Fibroblast of skin of left biceps (primary cell): ENCODE results near the gene SRCIN1.
A peak's percentile ranks its signal among the peaks of the same experiment; 100 is the strongest.

Experiments
- DNase-seq, 2 experiments: peaks; one replicate each; pipeline ENCODE4 v3.0.0-alpha.2; 2013; ENCODE audit warnings: low read depth in 2 of 2

Gene SRCIN1

DNA sequence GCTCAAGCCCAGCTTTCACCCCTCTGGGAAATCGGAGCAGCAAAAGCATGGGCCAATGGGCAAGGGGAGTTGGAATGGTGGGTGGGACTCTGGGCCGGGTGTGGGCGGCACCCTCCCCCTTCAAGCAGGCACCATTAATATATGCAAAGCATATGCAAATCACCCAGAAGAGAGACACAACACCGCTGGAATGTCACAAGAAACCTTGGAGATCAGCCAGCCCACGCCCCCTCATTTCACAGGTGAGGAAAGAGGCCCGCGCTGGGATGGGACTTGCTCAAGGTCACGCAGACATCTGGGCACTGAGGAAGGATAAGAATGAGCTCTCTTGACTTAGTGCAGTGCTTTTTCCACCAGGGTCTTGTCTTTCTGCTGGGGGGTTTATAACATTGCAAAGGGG lies 4.8 kb downstream of the SRCIN1 start:
- no peak for DNase-seq

DNA sequence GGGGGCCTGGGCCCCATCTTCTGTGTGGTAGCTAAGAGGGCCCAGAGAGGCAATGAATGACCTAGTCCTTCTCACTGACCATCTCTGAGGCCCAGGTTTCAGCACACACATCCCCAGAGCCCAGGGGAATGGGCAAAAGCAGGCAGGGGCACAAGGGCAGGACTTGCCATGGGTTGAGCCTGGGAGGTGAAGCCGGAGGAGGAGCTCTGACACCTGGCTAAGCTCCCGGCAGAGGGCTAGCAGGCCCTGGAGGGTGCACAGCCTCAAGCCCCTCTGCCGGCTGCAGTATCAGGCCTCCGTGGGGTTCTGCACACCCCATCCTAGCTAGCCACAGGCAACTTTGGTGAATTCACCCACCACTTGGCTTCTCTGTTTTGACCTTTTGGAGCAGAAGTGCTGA lies 5.3 kb downstream of the SRCIN1 start:
- DNase-seq = no peak

- no peak for DNase-seq
Measured at GRCh38 chr17:38599398-38599856, 6.3 kb downstream of the SRCIN1 start.

- no peak for DNase-seq
Measured at GRCh38 chr17:38598995-38599394, 6.8 kb downstream of the SRCIN1 start.

DNA sequence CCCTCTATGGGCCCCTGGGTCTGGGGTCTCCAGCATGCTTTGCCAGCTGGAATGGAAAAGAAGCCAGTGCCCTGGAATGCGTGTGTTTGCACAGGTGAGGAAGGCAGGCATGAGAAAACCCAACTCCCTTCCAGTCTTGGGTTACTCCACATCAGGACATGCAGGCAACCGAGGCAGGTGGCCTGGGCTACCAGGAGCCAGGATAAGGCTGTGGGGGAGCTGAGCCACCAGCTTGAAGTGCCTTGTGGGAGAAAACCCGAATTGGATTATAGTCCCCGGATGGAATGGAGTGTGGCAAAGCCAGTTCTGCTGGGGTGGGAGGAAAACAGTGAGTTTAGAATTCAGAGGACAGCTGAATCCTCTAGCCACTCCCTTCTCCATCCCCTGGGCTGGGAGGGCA lies 7.2 kb downstream of the SRCIN1 start:
- peak; percentile 4 to 6 for DNase-seq

- DNase-seq = no peak
Measured at GRCh38 chr17:38597375-38597774, 8.4 kb downstream of the SRCIN1 start.

DNA sequence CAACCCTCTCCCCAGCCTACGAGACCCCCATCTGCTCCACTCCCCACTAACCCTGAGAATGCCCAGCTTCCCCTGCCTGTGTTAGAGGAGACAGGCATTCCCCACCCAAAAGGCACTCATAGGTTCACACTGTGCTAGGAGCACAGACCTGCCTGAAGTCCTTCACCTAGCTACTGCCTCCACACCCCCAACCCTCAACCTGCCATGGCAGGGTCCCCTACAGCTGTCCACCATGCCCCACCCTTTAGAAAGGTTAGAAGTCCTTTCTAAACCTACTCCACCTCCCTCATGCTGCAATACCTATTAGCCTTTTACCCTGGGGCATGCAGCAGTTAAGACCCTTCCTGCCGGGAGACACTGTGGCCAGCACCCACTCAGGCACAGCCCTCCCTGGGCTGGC lies 9.1 kb downstream of the SRCIN1 start:
- no peak for DNase-seq

GRCh38 chr17:38595892-38596291 lies 9.9 kb downstream of the SRCIN1 start:
- DNase-seq = no peak

GRCh38 chr17:38594152-38594551 lies 11.6 kb downstream of the SRCIN1 start:
- DNase-seq = no peak

GRCh38 chr17:38592487-38592886 lies 13.3 kb downstream of the SRCIN1 start:
- no peak for DNase-seq

DNA sequence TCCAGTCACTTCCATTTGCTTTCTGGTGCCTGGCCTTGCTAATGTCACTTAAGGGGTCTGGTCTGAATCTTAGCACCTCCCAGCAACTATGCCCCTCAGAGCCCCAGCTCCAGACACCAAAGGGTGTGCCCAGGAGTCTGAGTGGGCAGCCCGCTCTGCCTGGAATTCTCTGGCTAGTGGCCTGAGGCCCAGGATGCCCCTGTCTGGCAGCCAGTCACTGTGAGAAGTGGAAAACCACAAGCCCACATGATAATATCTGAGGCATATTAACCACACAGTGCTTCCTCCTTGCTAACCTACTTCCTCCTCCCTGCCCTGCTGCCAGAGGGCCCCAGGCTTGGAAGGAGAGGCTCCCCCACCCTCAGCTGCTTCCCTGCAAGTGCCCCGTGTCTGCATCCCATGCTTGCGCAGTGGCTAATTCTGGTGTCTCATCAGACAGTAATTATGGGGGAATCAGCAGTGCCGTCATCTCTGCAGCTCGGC lies 14.0 kb downstream of the SRCIN1 start:
- DNase-seq = no peak

DNA sequence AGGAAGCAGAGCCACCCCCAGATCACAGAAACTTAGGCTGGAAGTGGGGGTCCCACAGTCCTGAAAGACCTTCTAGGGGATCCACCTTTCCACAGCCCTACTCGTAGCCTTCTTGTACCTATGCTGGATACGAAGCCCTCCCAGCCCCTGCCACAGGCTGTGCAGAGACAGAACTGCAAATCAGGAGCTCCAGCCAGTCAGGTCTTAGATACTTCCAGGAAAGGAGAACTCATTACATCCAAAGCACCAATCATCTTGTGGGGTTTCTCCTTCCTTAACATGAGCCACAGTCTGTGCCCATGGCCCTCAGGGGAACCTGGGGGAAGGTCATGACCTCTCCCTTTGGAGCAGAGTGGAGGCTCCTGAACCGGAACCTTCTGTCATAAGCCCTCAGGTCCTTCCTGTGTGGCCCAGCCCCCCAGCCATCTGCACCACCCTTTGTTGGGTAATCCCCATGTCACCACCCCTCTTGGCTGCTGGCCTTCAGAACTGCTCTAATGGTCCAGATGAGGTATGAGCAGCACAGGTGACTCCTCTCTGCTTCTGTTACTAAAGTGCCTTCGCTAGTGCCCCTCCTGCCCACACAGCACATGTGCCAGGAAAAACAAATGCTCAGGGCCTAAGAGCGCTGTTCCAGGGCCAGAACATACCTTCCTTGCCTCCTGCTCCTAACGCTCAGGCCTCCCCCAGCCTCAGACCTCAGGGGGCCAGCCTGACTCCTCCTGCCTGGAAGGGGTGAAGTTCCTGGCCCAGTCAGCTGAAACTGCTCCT lies 14.6 kb downstream of the SRCIN1 start:
- DNase-seq = no peak

DNA sequence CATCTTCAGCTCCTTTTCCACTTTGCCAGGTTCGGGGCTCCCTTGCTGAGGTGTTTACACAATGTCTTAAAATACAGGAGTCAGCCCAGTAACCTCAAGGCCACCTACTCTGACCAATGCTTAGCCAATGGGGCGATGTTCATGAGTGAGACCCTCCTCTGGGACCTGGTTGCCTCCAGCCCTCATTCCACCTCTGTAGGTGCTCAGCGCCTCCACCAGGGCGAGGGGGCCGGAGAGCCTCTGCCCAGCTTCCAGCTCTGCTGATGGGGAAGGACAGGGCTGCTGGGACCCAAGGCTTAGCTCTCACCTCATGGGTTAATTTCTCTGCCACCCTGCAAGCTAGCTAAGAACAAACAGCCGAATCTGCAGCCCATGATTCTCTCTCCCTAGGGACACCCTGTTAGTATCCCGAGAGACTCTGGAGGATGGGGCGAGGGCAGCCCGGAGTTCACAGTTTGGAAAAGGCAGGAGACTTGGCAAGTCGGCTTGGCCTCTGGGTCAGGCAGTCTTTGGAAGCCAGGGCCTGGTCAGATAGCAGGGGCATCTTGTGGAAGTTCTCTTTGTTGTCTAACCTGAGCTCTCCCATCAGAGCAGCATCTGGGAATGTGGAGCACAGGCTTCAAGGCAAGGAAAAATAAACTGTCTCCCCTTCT lies 16.2 kb downstream of the SRCIN1 start:
- no peak for DNase-seq

DNA sequence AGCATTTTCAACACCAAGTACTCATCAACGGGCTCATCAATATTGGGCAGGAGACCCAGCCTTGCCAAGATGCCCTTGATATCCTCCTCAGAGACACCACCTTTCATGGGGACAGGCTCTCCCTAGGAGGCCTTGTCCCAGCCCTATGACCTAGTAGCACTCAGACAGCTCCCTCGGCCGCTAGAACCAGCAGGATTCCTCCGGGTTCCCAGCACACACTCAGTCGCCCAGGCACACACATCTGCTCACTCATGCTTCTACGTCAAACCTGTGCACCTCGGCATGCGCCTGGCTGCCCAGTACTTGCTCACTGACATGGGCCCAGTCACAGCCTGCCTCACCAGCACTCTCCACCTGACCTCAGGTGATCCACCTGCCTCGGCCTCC lies 17.0 kb downstream of the SRCIN1 start:
- no peak for DNase-seq

- DNase-seq = no peak
Measured at GRCh38 chr17:38587947-38588787, 17.6 kb downstream of the SRCIN1 start.

DNA sequence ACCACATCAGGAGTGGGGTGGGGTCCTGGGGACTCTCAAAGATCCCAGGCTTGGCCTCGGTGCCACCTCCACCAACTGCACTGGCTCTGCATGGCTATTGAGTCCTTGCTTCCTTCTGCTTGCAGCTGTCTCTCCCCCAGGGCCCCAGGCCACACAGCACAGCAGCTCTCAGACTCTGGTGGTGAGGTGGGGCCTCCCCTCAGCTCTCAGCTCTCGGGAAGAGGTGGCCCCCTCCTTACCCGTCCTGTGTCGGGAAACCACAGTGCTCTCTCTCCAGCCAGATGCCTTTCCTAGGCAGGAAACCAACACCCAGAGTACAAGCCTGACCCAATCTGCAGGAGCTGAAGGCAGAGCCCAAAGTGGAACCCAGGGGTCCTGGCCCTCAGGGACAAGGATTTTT lies 18.5 kb downstream of the SRCIN1 start:
- DNase-seq = no peak

GRCh38 chr17:38586788-38587187 lies 19.0 kb downstream of the SRCIN1 start:
- no peak for DNase-seq

DNA sequence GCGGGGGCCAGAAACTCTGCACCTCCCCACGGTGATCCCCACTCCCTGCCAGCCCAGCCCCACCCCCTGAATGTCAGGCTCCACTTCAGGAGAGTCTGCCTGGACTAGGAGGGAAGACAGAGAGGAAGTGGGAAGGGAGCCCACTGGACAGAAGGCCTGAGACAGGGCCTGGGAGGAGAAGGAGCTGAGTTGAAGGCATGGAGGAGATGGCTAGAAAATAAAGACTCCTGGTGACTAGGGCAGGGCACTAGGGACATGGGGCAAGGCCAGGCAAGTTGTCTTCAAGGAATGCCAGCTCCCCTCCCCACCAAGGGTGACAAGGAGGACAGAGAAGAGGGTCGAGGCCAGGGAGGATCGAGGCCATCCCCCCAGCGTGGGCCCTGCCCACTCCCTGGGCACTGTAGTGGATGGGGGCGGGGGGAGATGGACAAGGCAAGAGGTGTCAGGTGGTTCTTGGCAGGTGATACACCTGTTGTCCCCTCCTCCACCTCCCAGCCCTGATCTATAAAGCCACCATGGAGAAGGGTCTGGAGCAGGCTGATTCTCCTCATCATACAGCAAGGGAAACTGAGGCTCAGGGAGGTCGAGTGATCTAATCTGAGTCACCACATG lies 19.7 kb downstream of the SRCIN1 start:
- no peak for DNase-seq

DNA sequence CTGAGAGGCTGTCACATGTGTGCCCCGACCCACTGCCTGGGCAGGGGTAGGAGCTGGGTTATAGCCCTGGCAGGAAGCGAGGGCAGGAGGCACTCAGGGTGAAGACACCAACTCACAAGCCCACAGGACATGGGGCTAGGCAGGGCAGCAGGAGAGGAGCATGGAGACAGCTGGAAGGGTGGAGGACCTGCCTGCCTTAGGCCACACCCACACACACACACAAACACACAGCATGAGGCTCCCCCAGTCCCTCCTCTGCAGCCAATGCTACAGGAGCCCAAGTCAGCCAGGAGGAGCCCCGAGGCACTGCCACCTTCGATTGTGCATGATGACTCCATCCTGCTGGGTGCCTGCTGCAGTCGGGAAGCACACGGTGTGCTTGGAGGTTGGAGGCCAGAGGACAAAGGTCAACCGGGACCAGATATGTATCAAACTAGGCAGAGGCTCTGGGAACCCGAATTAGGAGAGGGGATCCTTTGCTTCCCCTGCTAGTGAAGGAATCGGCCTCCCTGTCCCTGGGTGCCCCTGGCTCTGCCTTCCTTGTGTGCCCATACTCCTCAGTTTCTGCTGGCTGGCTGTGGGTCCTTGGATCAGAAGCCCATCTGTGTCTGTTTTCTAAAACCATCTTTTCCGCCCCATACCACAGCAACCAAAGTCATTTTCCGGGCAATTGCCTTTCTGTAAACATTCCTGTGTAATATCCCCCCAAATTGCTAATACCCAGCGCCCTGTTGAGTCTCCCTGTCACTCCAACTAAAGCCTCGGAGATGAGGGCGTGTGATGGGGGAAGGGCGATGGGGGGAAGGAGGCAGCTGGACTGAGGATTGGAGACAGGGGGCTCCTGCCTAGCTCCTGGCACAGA lies 20.5 kb downstream of the SRCIN1 start:
- DNase-seq = no peak

GRCh38 chr17:38584350-38584925 lies 21.3 kb downstream of the SRCIN1 start:
- no peak for DNase-seq
